A172 (cell line): ENCODE measurements around the gene PRUNE2. TPM values are rescaled to one million over a fixed set of nuclear protein-coding genes. Genes with fewer than 3 reads are reported as not detected.

Experiments used
- DNase-seq: peaks from one replicate; pipeline ENCODE4 v3.0.0-alpha.2; 2015; ENCODE audit warnings: low spot score
- total RNA-seq: library from RNA; depleted of rRNA; stranded (reverse); fragments of >200 nt; shearing (Covaris generic); gene quantifications from 2 replicates; pipeline ENCODE4 v1.2.3, GENCODE V29; 2014

The PRUNE2 gene
- total RNA-seq, 1 experiment from 2014 or later: 9.3 TPM

DNA sequence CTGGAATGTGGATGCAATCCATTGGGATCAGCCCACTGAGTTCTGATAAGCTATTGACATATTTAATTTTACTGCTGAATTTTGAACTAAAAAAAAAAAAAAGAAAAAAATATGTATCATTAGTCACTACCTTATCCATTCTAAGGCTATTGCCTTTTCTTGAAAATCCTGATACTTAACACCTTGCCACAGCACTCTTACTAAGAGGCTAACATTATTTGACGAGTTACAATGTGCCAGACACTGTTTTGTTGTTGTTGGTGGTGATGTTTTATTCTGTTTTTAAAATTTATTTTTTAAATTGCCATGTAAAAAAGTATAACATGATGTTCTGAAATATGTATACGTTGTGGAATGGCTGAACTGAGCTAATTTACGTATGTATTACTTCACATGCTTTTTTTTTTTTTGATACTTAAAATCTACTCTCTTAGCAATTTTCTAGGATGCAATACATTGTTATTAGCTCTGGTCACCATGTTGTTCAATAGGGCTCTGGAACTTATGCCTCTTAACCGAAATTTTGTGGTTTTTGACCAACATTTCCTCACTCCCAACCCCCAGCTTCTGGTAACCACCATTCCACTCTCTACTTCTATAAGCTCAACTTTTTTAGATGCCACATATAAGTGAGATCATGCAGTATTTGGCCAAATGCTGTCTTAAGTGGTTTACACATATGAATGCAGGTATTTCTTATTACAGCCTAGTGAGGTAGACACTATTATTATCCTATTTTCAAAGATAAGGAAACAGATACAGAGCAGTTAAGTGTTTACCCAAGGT, 276.5 kb downstream of the PRUNE2 start:
- no peak for DNase-seq

- no peak for DNase-seq
Measured at GRCh38 chr9:76628155-76628554, 277.8 kb downstream of the PRUNE2 start.

GRCh38 chr9:76626980-76627379, 278.9 kb downstream of the PRUNE2 start:
- DNase-seq: no peak

GRCh38 chr9:76626141-76626540, 279.8 kb downstream of the PRUNE2 start:
- DNase-seq: no peak

- DNase-seq: no peak
Measured at GRCh38 chr9:76624391-76625048, 281.4 kb downstream of the PRUNE2 start.

- DNase-seq: no peak
Measured at GRCh38 chr9:76620996-76621395, 284.9 kb downstream of the PRUNE2 start.

- no peak for DNase-seq
Measured at GRCh38 chr9:76620581-76620980, 285.3 kb downstream of the PRUNE2 start.

GRCh38 chr9:76619640-76620039, 286.3 kb downstream of the PRUNE2 start:
- no peak for DNase-seq

DNA sequence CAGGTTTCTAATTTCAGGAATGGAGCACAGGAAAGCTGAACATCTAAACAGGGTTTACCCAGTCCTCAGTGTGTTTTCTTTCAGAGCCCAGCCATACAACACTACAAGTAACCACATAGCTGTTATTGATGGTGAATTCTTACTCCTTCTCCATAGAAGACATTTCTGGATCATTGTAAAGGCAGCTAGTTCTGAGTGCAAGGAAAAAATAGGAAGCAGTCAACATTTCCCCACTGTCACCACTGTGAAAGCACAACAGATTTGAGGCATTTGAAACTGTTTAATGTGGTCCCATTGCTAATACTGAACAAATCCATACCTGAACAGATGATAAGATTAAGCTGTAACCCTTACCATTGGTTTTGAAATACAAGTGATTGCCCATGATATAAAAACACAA, 286.7 kb downstream of the PRUNE2 start:
- no peak for DNase-seq

DNA sequence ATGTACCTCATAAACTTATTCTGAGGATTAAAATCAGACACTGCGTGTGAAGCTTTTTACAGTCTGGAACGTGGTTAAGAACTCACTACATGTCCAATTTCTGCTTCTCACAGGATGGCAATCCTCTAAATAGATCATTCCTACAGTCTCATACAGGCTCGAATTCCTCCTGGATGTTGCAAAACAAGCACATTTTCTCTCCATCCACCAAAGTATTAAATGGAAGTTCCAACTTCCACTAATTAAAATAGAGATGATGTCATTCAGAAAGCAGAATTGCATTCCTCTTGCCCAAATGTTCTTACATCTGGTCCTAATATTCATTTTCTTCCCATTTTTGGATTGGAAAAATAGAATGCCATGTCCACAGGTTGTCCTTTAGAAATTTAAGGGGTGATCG, 287.2 kb downstream of the PRUNE2 start:
- no peak for DNase-seq

DNA sequence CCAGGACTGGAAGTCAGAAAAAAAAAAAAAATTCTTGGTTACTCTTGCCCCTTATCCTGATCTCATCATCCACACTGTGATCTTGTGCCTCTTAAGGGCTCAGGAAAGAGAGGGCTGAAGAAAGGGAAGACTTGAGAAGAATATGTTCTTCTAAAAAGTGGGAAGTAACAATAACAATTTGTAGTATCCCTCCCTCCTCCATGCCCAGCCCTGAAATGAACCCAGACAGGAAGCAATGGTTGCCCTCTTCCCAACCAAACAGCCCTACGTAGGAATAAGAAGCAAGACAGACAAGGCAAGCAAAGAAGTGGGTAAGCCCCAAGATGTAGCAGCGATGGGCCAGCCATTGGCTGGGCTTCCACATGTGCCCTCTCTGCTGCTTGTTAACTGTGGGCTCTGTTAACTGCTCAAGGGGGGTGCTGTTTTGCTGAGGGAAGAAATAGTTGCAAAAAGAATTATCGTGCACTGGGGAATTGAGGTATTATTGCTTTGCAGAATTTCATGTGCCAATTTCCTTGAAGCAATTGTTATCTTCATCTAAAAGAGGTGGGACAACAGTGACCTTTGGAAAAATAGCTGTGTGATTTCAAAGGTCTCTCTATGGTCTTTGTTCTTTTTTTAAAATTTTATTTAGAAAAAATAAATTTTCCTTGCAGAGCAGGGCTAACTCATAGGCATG, 288.3 kb downstream of the PRUNE2 start:
- DNase-seq: no peak

- no peak for DNase-seq
Measured at GRCh38 chr9:76616780-76617179, 289.1 kb downstream of the PRUNE2 start.

DNA sequence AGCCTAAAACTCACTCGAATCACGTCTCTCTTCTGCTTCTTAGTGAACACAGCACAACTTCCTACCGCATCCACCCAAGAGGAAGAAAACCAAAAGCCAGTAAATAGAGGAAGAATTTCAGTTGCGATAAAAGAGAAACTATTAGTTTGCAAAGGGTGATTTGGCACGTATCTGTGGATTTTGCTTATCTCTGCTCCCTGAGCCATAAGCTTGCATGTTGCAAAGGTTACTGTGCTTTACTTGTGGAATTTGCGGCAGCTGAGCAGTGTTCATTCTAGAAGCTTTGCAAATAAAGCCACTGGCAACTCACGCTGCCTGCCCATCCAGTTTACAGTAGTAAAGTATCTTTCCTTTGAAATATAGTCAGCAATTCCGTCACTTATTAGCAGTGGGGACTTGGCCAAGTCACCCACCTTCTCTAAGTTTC, 290.7 kb downstream of the PRUNE2 start:
- no peak for DNase-seq

GRCh38 chr9:76613974-76614373, 291.9 kb downstream of the PRUNE2 start:
- no peak for DNase-seq

DNA sequence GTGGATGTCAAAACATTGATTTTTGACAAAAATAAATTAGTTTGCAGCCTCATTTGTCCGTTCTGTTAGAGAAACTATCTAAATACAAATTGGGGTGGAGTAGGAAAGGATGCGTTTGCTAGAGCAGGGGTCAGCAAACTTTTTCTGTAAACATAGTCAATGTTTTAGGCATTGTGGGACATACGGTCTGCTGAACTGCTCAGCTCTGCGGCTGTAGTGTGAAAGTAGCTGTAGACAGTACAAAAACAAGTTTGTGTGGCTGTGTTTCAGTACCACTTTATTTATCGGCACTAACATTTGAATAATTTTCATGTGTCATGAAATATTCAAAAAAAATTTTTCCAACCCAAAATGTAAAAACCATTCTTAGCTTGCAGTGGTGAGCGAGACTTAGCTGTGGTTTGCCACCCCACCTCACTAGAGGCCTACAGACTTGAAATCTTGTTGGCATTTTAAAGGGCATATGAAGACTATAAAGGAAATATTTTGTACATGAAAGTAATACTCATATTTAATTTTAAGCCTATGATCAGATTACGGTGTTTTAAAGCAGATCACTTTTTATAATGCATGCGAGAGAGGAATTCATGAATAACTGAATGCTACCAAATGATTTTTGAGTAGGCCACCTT, 292.6 kb downstream of the PRUNE2 start:
- DNase-seq: no peak

GRCh38 chr9:76610011-76610352, 295.9 kb downstream of the PRUNE2 start:
- DNase-seq: no peak

DNA sequence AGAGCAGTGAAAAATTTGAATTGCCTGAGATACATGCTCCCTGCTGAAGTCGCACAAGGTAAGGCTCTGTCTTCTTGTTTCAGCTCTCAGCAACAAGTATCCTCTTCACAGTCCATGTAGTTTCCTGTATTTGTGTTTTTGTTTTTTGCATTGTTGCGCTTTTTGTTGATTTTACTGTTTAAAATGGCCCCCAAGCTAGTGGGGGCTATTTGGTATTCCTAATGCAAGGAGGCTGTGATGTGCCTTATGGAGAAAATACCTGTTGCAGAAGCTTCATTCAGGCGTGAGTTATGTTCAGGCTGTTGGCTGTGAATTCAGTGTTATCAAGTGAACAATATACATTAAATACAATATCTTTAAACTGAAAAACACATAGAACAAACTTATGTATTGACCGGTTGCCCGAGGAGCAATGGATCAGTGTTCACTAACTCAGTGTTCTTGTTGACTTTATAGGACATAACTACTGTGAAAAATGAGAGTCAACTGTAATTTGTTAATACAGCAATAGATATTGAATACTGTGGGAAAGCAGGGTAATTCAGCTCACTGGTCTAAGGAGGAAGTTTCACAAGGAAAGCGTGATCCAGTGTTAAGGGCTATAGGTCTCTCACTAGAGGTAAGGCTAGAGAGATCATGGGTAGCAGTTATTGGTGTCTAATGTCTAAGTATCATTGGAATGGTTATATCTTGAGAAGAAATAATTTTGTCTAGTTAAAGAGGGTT, 296.5 kb downstream of the PRUNE2 start:
- no peak for DNase-seq

GRCh38 chr9:76608575-76609273, 297.2 kb downstream of the PRUNE2 start:
- no peak for DNase-seq

DNA sequence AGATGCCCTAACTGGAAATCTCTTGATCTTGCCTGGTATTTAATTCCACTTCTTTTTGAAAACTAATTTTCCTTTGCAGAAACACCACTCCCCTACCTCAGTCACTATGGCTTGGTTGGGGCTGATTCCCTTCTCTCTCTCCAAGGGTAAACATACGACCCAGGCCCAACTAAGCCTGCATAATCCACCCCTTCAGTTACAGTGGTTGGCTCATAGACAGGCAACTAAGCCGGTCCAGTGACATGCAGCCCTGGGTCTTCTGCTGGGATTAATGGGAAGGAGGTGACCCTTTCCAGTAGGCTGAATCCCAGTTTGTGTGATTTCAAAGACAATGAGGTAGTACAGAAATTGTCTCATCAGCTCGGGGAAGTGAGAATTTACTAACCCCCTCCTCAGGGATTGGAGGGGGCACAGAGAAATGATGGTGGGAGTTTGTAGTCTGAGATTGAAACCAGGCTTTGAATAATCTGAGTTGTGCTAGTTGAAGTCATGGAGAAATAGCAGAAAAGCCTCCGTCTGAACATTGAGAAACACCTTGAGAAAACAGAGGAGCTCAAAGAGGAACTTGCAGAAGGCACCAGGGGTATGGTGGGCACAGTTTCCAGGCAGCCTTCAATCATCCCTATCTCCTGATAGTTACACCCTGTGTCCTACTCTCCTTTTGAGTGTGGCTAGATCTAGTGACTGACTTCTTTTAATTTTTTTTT, 298.0 kb downstream of the PRUNE2 start:
- no peak for DNase-seq

DNA sequence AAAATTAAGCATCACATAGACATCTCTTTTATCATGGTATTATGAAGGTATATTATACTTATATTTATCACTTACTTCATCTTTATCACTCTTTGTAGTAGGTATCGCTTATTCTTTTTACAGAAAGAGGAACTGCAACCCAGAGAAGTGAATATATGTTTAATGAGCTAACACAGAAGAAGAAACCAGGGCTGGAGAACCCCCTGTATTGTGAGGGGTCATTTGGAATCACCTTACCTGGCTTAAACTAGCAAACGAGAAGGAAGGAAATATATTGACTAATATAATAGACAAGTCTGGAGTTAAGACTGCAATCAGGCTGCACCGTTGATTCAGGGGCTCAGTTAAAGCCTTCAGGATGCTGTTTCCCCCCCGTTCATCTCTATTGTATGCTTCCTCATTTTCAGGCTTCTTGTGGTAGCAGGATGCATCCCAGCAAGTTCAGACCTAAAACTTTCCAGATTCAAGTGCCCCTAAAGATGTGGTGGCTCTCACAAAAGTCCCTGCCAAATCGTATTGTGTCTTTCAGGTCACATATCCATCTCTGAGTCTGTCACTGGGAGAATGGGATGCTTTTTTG, 300.5 kb downstream of the PRUNE2 start:
- DNase-seq: no peak
